Panc1 (cell line): Measurements from ENCODE around the gene FAM163B. TPM values are rescaled to one million over a fixed set of nuclear protein-coding genes. Genes with fewer than 3 reads are reported as not detected.

ENCODE experiments used
- ATAC-seq: fragments of 200-7000 bp; cut with Tn5 transposase; 2 replicates; pipeline ENCODE4 v1.9.1; 2020; ENCODE audit warnings: mild to moderate bottlenecking, moderate library complexity
- BruUV-seq: library from RNA; stranded (reverse); fragments of 400-500 nt; replicated peaks from 2 replicates; lab custom pipeline; 2021; lab: Mats Ljungman, UMichigan
- CTCF ChIA-PET: fragments of 300-600 bp; sonication (Branson Sonifier 250); formaldehyde crosslinking; loops from one replicate; lab custom pipeline; 2022; ENCODE audit warnings: antibody characterized with exemption; lab: Charles Lee
- POLR2A ChIA-PET: fragments of 300-600 bp; sonication (Branson Sonifier 250); formaldehyde crosslinking; loops from one replicate; lab custom pipeline; 2022; ENCODE audit warnings: antibody characterized with exemption; lab: Charles Lee
- DNase-seq: peaks from one replicate; pipeline ENCODE4 v3.0.0-alpha.2; 2010; ENCODE audit warnings: low read depth, low spot score
- H3K27ac ChIP-seq: 2 replicates; pipeline ENCODE4 v1.5.1; 2011; ENCODE audit warnings: mild to moderate bottlenecking, low read length, inconsistent platforms
- H3K27me3 ChIP-seq: fragments of 200-500 bp; sonication (Bioruptor generic); 2 replicates; pipeline ENCODE4 v1.6.0; 2014; ENCODE audit warnings: low read length, inconsistent platforms; ENCODE audit not compliant: control insufficient read depth, insufficient read depth
- H3K36me3 ChIP-seq: fragments of 200-500 bp; sonication (Bioruptor generic); 2 replicates; pipeline ENCODE4 v1.5.1; 2014; ENCODE audit warnings: inconsistent platforms, mild to moderate bottlenecking, low read length, moderate library complexity; ENCODE audit not compliant: control insufficient read depth, insufficient read depth
- H3K4me1 ChIP-seq: 2 replicates; pipeline ENCODE4 v1.5.1; 2011; ENCODE audit warnings: inconsistent platforms, mild to moderate bottlenecking, low read length, moderate library complexity; ENCODE audit not compliant: control insufficient read depth, insufficient read depth
- H3K4me3 ChIP-seq, 2 experiments: 2 replicates each; pipeline ENCODE4 v1.5.1; 2011 to 2012; ENCODE audit warnings: low read depth in 2 of 2, low read length in 2 of 2, mild to moderate bottlenecking in 2 of 2, inconsistent platforms in 1 of 2, moderate library complexity in 1 of 2
- H3K9me3 ChIP-seq: fragments of 200-500 bp; sonication (Bioruptor generic); 2 replicates; pipeline ENCODE4 v1.5.1; 2014; ENCODE audit warnings: low read depth, mild to moderate bottlenecking, inconsistent platforms, low read length, moderate library complexity; ENCODE audit not compliant: control insufficient read depth, insufficient read depth
- POLR2AphosphoS5 ChIP-seq: IDR thresholded peaks from 2 replicates; pipeline ENCODE4 v1.6.1; 2012; ENCODE audit warnings: mild to moderate bottlenecking, low read depth, low read length, moderate library complexity
- SIN3A ChIP-seq: IDR thresholded peaks from 2 replicates; pipeline ENCODE4 v1.6.1; 2012; ENCODE audit warnings: low read depth, mild to moderate bottlenecking, low read length, moderate library complexity, borderline replicate concordance; ENCODE audit not compliant: insufficient read depth
- TCF7L2 ChIP-seq: IDR thresholded peaks from 2 replicates; pipeline ENCODE4 v1.6.1; 2011; ENCODE audit warnings: mild to moderate bottlenecking, low read depth, low read length, inconsistent platforms
- in situ Hi-C: cut with HindIII; loops from 2 replicates; pipeline ENCODE4 v1.10.0; 2016; ENCODE audit warnings: low sequenced_read_pairs, low pct_unique_long_range_greater_than_20kb
- intact Hi-C: fragments of 100-400 bp; cut with micrococcal nuclease; formaldehyde crosslinking; loops from one replicate; pipeline ENCODE4 v1.10.0; 2022; ENCODE audit not compliant: unreplicated experiment
- total RNA-seq: library from RNA; stranded (reverse); gene quantifications from one replicate; pipeline ENCODE4 v1.2.1, GENCODE V29; 2021; ENCODE audit not compliant: unreplicated experiment
- TF ChIP-seq, protein P1 (sequence below), 2 experiments: IDR thresholded peaks; 2 replicates each; pipeline ENCODE4 v1.6.1; 2011 to 2012; ENCODE audit warnings: low read depth in 2 of 2, control low read depth in 1 of 2, low read length in 1 of 2, mild to moderate bottlenecking in 1 of 2, moderate library complexity in 1 of 2; ENCODE audit not compliant: insufficient read depth in 1 of 2
- TF ChIP-seq, protein P2 (sequence below): fragments of 450-650 bp; IDR thresholded peaks from 2 replicates; pipeline ENCODE4 v1.5.1; 2017; ENCODE audit warnings: mild to moderate bottlenecking

The FAM163B gene
- total RNA-seq, 1 experiment from 2014 or later, result not detected

DNA sequence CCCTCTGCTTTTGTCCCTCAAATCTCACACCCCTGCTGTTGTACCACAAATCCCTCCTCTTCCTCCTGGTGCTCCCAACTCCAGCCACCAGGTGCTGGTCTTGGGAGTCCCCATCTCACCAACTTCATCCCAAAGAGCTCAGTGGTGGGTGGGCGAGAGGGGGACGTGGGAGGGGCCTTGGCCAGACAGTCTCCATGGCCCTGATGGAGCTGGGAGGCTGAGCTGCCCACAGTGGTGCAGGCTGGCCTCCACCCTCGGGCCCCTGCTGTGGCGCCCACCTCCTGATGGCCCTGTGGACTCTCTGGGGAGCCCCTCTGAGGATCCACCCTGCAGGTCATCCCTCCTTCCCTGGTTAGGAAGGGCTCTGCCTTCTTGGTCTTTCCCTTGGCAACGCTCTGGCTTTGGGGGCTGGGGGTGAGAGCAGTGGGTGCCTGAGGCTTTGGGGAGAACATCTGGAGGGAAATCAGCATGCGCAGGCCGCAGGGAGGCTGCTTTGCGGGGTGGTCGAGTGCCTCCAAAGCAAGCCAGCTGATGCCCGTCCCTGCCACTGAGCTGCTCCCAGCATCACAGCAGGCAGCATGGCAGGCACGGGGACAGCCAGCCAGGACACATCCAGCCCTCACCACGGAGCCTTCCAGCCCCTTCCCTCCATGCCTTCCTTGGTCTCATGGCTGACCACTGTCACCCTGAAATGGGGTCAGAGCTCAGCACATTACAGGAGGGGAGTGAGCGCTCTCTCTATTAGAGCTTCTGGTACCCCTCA lies 7.6 kb upstream of the FAM163B start:
- TF ChIP-seq, protein P1, sequence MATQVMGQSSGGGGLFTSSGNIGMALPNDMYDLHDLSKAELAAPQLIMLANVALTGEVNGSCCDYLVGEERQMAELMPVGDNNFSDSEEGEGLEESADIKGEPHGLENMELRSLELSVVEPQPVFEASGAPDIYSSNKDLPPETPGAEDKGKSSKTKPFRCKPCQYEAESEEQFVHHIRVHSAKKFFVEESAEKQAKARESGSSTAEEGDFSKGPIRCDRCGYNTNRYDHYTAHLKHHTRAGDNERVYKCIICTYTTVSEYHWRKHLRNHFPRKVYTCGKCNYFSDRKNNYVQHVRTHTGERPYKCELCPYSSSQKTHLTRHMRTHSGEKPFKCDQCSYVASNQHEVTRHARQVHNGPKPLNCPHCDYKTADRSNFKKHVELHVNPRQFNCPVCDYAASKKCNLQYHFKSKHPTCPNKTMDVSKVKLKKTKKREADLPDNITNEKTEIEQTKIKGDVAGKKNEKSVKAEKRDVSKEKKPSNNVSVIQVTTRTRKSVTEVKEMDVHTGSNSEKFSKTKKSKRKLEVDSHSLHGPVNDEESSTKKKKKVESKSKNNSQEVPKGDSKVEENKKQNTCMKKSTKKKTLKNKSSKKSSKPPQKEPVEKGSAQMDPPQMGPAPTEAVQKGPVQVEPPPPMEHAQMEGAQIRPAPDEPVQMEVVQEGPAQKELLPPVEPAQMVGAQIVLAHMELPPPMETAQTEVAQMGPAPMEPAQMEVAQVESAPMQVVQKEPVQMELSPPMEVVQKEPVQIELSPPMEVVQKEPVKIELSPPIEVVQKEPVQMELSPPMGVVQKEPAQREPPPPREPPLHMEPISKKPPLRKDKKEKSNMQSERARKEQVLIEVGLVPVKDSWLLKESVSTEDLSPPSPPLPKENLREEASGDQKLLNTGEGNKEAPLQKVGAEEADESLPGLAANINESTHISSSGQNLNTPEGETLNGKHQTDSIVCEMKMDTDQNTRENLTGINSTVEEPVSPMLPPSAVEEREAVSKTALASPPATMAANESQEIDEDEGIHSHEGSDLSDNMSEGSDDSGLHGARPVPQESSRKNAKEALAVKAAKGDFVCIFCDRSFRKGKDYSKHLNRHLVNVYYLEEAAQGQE (IDR thresholded peaks at IDR 0.05; ENCODE audit: insufficient read depth in 1 of 2, low read depth in 2 of 2, low read length in 1 of 2), result no peak
- TF ChIP-seq TCF7L2 (no peak), SIN3A (no peak), POLR2AphosphoS5 (no peak)
- TF ChIP-seq, protein P2, sequence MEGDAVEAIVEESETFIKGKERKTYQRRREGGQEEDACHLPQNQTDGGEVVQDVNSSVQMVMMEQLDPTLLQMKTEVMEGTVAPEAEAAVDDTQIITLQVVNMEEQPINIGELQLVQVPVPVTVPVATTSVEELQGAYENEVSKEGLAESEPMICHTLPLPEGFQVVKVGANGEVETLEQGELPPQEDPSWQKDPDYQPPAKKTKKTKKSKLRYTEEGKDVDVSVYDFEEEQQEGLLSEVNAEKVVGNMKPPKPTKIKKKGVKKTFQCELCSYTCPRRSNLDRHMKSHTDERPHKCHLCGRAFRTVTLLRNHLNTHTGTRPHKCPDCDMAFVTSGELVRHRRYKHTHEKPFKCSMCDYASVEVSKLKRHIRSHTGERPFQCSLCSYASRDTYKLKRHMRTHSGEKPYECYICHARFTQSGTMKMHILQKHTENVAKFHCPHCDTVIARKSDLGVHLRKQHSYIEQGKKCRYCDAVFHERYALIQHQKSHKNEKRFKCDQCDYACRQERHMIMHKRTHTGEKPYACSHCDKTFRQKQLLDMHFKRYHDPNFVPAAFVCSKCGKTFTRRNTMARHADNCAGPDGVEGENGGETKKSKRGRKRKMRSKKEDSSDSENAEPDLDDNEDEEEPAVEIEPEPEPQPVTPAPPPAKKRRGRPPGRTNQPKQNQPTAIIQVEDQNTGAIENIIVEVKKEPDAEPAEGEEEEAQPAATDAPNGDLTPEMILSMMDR, result no peak
- Histone ChIP-seq H3K27ac (no peak overlapping the region), H3K4me3 (no peak overlapping the region), H3K4me1 (no peaks in the 10 kb centered on the region), H3K36me3 (no peaks in the 10 kb centered on the region), H3K9me3 (no peaks in the 10 kb centered on the region), H3K27me3 (peaks cover 6% of the 10 kb centered on the region)
- ChIA-PET CTCF (no interaction called here), POLR2A (no interaction called here)
- in situ Hi-C loops (no loop called here), intact Hi-C loops (no loop called here)
- ATAC-seq, result no peak
- DNase-seq, result no peak
- no TSS peak for BruUV-seq

DNA sequence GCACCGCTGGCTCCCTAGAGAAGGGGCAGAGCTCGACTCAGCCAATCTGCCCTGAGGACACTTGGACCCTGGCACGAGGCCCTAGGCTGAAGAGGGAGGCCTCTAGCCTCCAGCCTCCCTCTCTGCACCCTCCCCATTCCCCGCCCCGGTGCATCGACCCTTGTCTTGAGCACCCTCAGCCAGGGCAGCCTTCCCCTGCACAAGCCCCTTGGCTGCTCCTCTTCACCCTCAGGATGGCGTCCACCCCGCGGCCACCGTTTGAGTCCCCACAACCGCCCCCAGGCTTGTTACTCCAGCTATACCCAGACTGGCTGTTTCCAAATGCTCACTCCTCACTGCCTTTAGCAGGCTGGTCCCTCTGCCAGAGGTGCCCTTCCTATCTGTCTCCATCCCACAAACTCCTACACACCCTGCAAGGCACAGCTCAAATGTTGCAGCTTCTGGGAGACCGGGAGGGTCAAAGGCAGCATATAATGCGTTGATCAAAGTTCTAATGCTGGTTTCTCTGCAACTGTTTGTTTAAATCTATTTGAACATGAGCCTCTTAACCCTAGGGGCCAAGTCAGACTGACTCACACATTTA lies 6.5 kb upstream of the FAM163B start:
- Histone ChIP-seq H3K4me1 (no peaks in the 10 kb centered on the region), H3K27ac (no peak overlapping the region), H3K9me3 (no peaks in the 10 kb centered on the region), H3K27me3 (peaks cover 8% of the 10 kb centered on the region), H3K4me3 (no peak overlapping the region), H3K36me3 (no peaks in the 10 kb centered on the region)
- ChIA-PET CTCF (no interaction called here), POLR2A (no interaction called here)
- no TSS peak for BruUV-seq
- TF ChIP-seq, protein P2, result no peak
- TF ChIP-seq, protein P1 (IDR thresholded peaks at IDR 0.05; ENCODE audit: insufficient read depth in 1 of 2, low read depth in 2 of 2, low read length in 1 of 2), result no peak
- TF ChIP-seq SIN3A (no peak), POLR2AphosphoS5 (no peak), TCF7L2 (no peak)
- in situ Hi-C loops (no loop called here), intact Hi-C loops (no loop called here)
- ATAC-seq (no peak), DNase-seq (no peak)
